ENCODE measurements around the gene NTRK2. TPM values are rescaled to one million over a fixed set of nuclear protein-coding genes. Genes with fewer than 3 reads are reported as not detected.

The NTRK2 gene
- total and polyA plus RNA-seq, 2 experiments from 2014 or later = 0.03 TPM; not detected in 1

- H3K4me2 ChIP-seq = no peak overlapping the region
- Mint-ChIP-seq H3K27ac (no peak overlapping the region), H3K4me3 (no peak overlapping the region), H3K36me3 (ENCODE audit: low read depth) (no peaks in the 10 kb centered on the region), H3K4me1 (peaks cover 3% of the 10 kb centered on the region; the same call in 1 of the 3 replicates), H3K9me3 (no peaks in the 10 kb centered on the region), H3K27me3 (ENCODE audit: insufficient read depth, low read depth, poor library complexity) (no peaks in the 10 kb centered on the region)
- H3F3A ChIP-seq (replicated peaks; ENCODE audit: low read depth) = no peaks in the 10 kb centered on the region
- no peaks in the 10 kb centered on the region for H3K36me3 ChIP-seq (ENCODE audit: insufficient read depth)
- no peaks in the 10 kb centered on the region for H4K20me1 ChIP-seq (replicated peaks; ENCODE audit: insufficient read depth)
- TF ChIP-seq JUNB (IDR thresholded peaks at IDR 0.05; ENCODE audit: unreplicated experiment) (no peak), ZNF114 (CRISPR knock-in tag; IDR thresholded peaks at IDR 0.05) (no peak), STAT1 (IDR thresholded peaks at IDR 0.05; ENCODE audit: unreplicated experiment) (no peak), CTCF (conservative IDR thresholded peaks at IDR 0.05; ENCODE audit: low read depth in 2 of 2) (no peak), ZNF331 (CRISPR knock-in tag; IDR thresholded peaks at IDR 0.05; ENCODE audit: low read depth) (no peak), ZNF462 (CRISPR knock-in tag; IDR thresholded peaks at IDR 0.05) (no peak), ETS1 (IDR thresholded peaks at IDR 0.05) (no peak), NANOG (IDR thresholded peaks at IDR 0.05; ENCODE audit: borderline replicate concordance) (no peak), CREB1 (CRISPR knock-in tag; IDR thresholded peaks at IDR 0.05; ENCODE audit: low read depth) (no peak), EZH2 (IDR thresholded peaks at IDR 0.05; ENCODE audit: low read depth, unreplicated experiment) (no peak), EZH2phosphoT487 (IDR thresholded peaks at IDR 0.05; ENCODE audit: unreplicated experiment) (no peak)
- DNase-seq (ENCODE audit: low spot score) = no peak
- no peaks in the 10 kb centered on the region for H3K9me2 ChIP-seq (ENCODE audit: insufficient read depth)
- ATAC-seq = no peak
- H3K79me2 ChIP-seq (replicated peaks; ENCODE audit: insufficient read depth) = no peaks in the 10 kb centered on the region
- no peak overlapping the region for H2AFZ ChIP-seq
- H3K27ac ChIP-seq (ENCODE audit: low read depth) = no peak overlapping the region
- no peaks in the 10 kb centered on the region for H3K4me1 ChIP-seq (ENCODE audit: insufficient read depth)
- H3K27me3 ChIP-seq (ENCODE audit: insufficient read depth) = no peaks in the 10 kb centered on the region
- H3K4me3 ChIP-seq = no peak overlapping the region
These were observed 252.5 kb downstream of the NTRK2 start for GRCh38 chr9:84922051-84922450.

Measured in GM23338 (cell line).